ENCODE measurements around the gene P2RX5.

The P2RX5 gene

DNA sequence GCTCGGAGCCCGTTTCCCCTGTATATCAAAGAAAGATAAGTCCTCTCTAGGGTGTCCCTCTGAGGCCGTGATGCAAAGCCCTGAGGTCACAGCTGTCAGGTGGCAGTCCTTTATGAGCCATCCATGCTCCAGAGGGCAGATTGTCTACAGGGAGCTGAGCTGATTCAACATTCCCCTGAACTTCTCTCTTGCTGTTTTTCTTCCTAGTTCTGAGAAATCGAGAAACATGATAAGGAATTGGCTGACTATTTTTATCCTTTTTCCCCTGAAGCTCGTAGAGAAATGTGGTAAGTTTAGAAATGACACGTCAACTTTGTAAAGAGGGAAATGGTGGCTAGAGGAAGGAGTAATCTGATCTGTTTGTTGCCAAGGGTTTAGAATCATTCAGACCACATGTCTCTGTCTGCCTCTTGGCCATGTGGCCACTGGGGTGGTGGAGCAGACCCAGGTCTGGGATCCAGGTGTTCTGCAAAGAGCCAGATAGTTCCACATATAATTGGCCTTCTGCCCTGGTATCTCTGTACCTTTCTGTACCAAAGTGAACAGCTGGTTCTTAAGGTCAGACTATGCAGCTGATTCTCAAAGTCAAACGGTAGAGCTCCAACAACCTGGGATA is 55.9 kb downstream of the P2RX5 start:
- peak in 2 of 42 donors; percentile 14 to 34 for DNase-seq
- intact Hi-C loops (cut with DNase I): no loop called here

GRCh38 chr17:3636908-3637373 is 59.0 kb downstream of the P2RX5 start:
- peak in 8 of 42 donors; percentile 10 to 44 (median 21) for DNase-seq
- intact Hi-C loops (cut with DNase I): no loop called here

- intact Hi-C loops (cut with DNase I): no loop called here
- peak; percentile 95 to 100 (median 98) for DNase-seq
Observed at GRCh38 chr17:3636154-3636907, 59.6 kb downstream of the P2RX5 start, which contains the start of the genes CTNS and SHPK. Gene CTNS (plus strand): TSS chr17:3636760. CDS start chr17:3640207, 3,447 bp downstream. Gene SHPK (minus strand): TSS chr17:3636250. CDS start chr17:3636219, 31 bp downstream.

DNA sequence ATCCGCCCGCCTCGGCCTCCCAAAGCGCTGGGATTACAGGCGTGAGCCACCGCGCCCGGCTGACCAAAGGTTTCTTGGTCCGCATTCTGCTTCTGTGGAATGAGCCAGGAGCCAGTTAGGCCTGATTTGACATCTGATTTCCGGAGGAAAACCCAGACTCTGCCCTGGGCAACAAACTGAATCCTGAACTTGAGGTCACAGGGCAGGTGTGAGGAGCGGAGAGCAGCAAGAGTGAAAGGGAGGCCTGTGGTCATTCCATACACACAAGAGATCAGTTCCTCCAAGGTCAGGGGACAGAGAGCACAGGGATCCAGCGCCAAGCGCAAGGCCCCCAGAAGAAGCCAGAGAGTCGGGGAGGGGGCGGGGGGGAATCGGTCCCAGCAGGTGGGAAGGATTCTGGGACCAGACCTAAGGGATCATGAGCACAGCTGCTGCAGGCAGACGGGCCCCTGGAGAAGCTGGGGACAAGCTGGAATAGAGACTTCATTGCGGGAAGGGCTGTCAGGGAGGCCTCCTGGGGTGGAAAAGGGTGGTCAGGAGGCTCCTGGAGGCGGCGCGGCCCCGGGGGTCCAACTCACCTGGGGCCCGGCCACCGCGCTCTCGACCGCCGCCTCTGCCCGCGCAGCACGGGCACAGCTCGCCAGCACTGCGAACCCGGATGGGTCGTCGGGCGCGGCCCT is 60.3 kb downstream of the P2RX5 start:
- intact Hi-C loops (cut with DNase I): no loop called here
- peak in 2 of 42 donors; percentile 17 to 35 for DNase-seq

- intact Hi-C loops (cut with DNase I): no loop called here
- DNase-seq: no peak
Observed at GRCh38 chr17:3632287-3632686, 63.7 kb downstream of the P2RX5 start.

DNA sequence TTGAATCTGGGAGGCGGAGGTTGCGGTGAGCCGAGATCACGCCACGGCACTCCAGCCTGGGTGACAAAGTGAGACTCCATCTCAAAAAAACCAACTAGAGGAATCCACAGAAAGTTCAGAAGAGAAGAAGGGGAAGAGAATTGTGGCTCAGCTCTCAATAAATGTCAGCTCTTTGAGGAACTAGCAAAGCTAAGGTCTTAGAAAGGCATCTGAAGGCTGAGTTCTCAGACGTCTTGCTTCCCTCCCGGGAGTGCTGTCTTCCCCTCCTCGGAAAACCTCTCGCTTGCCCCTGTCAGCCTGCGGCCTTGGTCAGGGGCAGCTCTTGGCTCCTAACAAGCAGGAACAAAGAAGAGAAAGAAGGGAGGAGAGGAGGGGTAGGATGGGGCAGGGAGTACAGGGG is 65.2 kb downstream of the P2RX5 start:
- intact Hi-C loops (cut with DNase I): no loop called here
- DNase-seq: peak in 1 of 42 donors; percentile 29

DNA sequence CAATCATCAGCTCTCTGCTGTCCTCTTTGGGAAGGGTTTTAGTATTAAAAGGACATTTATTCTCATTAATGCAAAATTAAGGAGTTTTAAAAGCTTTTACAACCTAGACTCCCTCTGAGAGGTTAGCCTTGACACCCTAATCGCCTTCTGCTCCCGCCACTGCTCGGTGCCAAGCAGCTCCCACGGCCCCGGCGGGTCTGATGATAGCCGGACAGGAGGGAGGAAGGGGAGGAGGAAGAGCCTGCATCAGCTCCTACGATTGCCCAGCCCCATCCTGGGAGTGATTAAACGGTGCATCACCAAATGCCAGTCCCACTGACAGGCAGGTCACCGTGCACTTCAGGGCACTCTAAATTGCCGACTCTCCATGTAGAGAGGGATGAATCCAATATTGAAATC is 68.2 kb downstream of the P2RX5 start:
- DNase-seq: no peak
- intact Hi-C loops (cut with DNase I): no loop called here

DNA sequence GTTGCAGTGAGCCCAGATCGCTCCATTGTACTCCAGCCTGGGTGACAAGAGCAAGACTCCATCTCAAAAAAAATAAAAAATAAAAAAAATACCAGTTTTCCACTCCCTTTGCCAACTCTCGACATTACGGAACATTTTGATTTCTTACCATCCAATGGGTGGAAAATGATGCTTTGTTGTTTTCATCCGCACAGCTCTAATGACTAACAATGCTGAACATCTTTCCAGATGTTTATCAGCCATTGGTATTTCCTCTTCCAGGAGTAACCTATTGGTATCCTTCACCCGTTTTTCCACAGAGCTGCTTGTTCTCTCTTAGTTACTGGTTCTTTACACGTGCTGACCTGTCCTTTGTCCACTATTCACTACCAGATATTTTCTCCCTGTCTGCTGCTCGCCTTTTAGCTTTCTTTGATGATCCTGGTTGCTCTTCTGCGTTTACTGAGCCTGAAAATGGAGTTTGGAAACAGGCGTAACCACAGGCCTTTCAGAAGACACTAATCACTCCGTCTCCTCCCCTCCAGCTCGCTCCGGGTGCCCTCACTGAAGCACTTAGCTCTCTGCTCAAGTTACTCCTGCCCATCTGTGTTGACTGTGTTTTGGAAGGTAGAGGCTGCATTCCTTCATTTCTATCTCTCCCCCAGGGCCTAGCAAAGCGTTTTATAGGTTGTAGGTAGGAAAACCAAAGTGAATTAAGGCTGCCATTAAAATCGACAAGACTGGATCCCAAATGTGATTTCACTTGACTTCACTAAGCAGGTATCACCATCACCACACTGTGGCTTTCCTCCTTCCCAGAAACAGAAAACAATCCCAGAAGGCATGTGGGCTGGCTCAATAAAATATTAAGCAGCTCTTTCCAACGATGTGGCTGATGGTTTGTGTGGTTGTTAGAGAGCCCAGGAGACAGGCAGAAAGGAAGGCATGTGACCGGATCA is 68.9 kb downstream of the P2RX5 start:
- DNase-seq: no peak
- intact Hi-C loops (cut with DNase I): no loop called here
